Measurements from ENCODE around the gene TSSK3. TPM values are rescaled to one million over a fixed set of nuclear protein-coding genes. Genes with fewer than 3 reads are reported as not detected.

TSSK3 gene
- total RNA-seq, 1 donor from 2014 or later: 0.90 TPM

DNA sequence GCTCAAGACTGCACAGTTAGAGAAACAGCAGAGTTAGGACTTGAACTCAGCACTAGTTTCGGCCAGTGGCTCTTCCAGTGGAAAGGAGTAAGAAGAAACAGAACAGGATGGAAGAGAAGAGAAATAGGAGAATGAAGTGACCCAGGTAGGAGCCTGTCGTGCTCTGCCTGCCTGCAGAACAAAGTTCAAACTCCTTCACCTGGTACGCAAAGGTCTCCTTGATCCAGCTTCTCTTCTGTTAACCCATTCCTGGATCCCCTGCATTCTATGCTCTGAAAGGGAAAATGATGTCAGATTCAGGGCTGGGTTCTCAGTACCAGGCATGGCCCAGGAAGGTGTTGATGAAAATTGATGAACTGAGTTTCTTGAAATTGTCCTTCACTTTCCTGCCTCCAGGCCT is 3.9 kb upstream of the TSSK3 start:
- Mint-ChIP-seq H3K27ac (ENCODE audit: unreplicated experiment) (no peak overlapping the region), H3K27me3 (ENCODE audit: low read depth) (no peaks in the 10 kb centered on the region), H3K9me3 (ENCODE audit: low read depth) (no peaks in the 10 kb centered on the region), H3K36me3 (ENCODE audit: low read depth) (peaks cover 14% of the 10 kb centered on the region), H3K4me1 (ENCODE audit: low read depth) (peaks cover 25% of the 10 kb centered on the region), H3K4me3 (ENCODE audit: unreplicated experiment) (no peak overlapping the region)
- DNase-seq (ENCODE audit: low spot score): no peak
- TF ChIP-seq, protein P1, sequence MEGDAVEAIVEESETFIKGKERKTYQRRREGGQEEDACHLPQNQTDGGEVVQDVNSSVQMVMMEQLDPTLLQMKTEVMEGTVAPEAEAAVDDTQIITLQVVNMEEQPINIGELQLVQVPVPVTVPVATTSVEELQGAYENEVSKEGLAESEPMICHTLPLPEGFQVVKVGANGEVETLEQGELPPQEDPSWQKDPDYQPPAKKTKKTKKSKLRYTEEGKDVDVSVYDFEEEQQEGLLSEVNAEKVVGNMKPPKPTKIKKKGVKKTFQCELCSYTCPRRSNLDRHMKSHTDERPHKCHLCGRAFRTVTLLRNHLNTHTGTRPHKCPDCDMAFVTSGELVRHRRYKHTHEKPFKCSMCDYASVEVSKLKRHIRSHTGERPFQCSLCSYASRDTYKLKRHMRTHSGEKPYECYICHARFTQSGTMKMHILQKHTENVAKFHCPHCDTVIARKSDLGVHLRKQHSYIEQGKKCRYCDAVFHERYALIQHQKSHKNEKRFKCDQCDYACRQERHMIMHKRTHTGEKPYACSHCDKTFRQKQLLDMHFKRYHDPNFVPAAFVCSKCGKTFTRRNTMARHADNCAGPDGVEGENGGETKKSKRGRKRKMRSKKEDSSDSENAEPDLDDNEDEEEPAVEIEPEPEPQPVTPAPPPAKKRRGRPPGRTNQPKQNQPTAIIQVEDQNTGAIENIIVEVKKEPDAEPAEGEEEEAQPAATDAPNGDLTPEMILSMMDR (IDR thresholded peaks at IDR 0.05): no peak

DNA sequence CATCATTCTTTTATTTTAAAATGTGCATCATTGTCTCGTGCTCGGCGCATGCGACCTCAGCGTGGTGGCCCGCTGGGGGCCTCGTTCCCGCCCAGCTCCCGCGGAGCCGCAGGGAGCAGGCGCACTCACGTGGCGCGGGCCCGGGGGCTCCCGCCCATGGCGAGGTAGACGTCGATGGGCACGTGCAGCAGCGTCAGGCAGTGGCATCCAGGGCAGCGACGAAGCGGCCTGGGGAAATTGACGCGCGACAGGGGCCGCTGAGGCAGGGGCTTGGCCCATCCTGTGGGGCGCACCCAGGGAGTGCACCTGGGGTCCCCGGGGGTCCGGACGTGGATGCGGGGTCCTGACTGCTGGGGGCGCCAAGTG is 1.0 kb upstream of the TSSK3 start:
- H3K36me3 Mint-ChIP-seq (ENCODE audit: low read depth): peaks cover 11% of the 10 kb centered on the region
- TF ChIP-seq, protein P1 (IDR thresholded peaks at IDR 0.05): no peak
- DNase-seq (ENCODE audit: low spot score): no peak
- no peak overlapping the region for H3K27ac Mint-ChIP-seq (ENCODE audit: unreplicated experiment)
- no peaks in the 10 kb centered on the region for H3K27me3 Mint-ChIP-seq (ENCODE audit: low read depth)
- H3K4me3 Mint-ChIP-seq (ENCODE audit: unreplicated experiment): no peak overlapping the region
- H3K9me3 Mint-ChIP-seq (ENCODE audit: low read depth): no peaks in the 10 kb centered on the region
- H3K4me1 Mint-ChIP-seq (ENCODE audit: low read depth): peaks cover 21% of the 10 kb centered on the region

DNA sequence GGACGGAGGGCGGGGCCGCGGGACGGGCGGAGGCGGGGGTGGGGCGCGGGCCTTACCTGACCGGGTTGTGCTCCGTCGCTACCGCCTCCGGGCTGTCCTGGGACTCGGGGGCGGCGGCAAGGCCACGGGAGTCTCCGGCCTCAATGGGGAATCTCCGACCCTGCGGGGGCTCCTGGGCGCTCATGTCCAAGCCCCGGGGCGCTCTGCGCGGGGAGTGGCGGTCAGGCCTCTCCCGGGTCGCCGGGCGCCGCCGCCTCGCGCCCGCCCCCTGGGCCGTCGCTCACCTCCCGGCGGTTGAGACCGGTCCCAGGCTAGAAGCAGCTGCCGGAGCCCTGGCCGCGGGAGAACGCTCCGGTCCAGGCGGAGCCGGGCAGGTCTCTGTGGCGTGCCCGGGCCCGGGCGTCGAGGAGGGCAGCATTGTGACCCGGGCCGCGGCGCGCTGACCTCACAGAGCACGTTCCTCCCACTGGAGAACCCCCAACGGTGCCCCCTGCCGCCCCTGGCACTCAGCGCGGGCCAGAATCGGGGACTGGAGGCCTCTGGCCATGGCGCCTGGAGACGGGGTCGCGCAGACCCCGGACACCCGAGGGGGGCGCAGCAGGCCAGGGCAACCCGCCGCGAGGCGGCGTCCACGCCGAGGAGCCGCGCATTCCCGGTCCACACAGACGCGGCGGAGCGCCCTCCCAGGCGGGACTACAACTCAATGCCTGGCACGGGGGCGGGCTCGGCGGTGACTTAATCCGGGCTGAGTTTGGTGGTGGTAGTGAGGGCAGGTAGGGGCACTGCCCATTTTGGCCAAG is 465 bp upstream of the TSSK3 start:
- H3K4me1 Mint-ChIP-seq (ENCODE audit: low read depth): peaks cover 21% of the 10 kb centered on the region
- TF ChIP-seq, protein P1 (IDR thresholded peaks at IDR 0.05): peak; percentile 74
- H3K9me3 Mint-ChIP-seq (ENCODE audit: low read depth): no peaks in the 10 kb centered on the region
- H3K4me3 Mint-ChIP-seq (ENCODE audit: unreplicated experiment): peak overlapping the region; percentile 63
- H3K36me3 Mint-ChIP-seq (ENCODE audit: low read depth): peaks cover 12% of the 10 kb centered on the region
- H3K27me3 Mint-ChIP-seq (ENCODE audit: low read depth): no peaks in the 10 kb centered on the region
- DNase-seq (ENCODE audit: low spot score): no peak
- no peak overlapping the region for H3K27ac Mint-ChIP-seq (ENCODE audit: unreplicated experiment)

DNA sequence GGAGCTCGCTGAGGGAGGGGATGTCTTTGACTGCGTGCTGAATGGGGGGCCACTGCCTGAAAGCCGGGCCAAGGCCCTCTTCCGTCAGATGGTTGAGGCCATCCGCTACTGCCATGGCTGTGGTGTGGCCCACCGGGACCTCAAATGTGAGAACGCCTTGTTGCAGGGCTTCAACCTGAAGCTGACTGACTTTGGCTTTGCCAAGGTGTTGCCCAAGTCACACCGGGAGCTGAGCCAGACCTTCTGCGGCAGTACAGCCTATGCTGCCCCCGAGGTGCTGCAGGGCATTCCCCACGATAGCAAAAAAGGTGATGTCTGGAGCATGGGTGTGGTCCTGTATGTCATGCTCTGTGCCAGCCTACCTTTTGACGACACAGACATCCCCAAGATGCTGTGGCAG is 1.4 kb downstream of the TSSK3 start:
- H3K4me3 Mint-ChIP-seq (ENCODE audit: unreplicated experiment): no peak overlapping the region
- no peak overlapping the region for H3K27ac Mint-ChIP-seq (ENCODE audit: unreplicated experiment)
- peaks cover 21% of the 10 kb centered on the region for H3K4me1 Mint-ChIP-seq (ENCODE audit: low read depth)
- DNase-seq (ENCODE audit: low spot score): no peak
- H3K36me3 Mint-ChIP-seq (ENCODE audit: low read depth): peaks cover 21% of the 10 kb centered on the region
- H3K9me3 Mint-ChIP-seq (ENCODE audit: low read depth): no peaks in the 10 kb centered on the region
- H3K27me3 Mint-ChIP-seq (ENCODE audit: low read depth): no peaks in the 10 kb centered on the region
- TF ChIP-seq, protein P1 (IDR thresholded peaks at IDR 0.05): no peak

- peaks cover 26% of the 10 kb centered on the region for H3K36me3 Mint-ChIP-seq (ENCODE audit: low read depth)
- no peak overlapping the region for H3K4me3 Mint-ChIP-seq (ENCODE audit: unreplicated experiment)
- H3K9me3 Mint-ChIP-seq (ENCODE audit: low read depth): no peaks in the 10 kb centered on the region
- TF ChIP-seq, protein P1 (IDR thresholded peaks at IDR 0.05): no peak
- DNase-seq (ENCODE audit: low spot score): no peak
- peaks cover 21% of the 10 kb centered on the region for H3K4me1 Mint-ChIP-seq (ENCODE audit: low read depth)
- no peaks in the 10 kb centered on the region for H3K27me3 Mint-ChIP-seq (ENCODE audit: low read depth)
- no peak overlapping the region for H3K27ac Mint-ChIP-seq (ENCODE audit: unreplicated experiment)
Observed at GRCh38 chr1:32364836-32365235, 2.5 kb downstream of the TSSK3 start.
